ENCODE measurements around the gene NR3C1. TPM values are rescaled to one million over a fixed set of nuclear protein-coding genes. Genes with fewer than 3 reads are reported as not detected.
A peak's percentile ranks its signal among the peaks of the same experiment; 100 is the strongest.

Gene NR3C1
- total RNA-seq, 1 donor from 2014 or later: 101 TPM

DNA sequence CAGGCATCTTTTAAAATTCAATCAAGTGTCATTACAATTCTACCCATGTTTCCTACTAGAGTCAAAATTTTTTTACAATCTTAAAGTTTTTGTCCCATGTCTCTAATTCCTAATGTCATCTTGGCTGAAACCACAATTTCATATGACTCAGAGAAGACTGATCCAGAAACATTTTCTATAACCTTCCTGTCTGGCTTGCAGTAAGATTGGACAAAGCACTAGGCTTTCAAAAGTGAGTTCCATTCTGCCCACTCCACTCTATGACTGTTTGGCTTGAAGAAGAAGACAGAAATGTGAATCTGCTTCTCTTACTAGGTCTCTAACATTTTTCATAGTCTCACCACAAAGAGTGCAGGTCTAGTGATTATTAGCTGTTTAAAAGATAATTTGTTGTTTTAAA lies 88.8 kb downstream of the NR3C1 start:
- H3K4me3 ChIP-seq: no peak overlapping the region
- TF ChIP-seq, protein P1, sequence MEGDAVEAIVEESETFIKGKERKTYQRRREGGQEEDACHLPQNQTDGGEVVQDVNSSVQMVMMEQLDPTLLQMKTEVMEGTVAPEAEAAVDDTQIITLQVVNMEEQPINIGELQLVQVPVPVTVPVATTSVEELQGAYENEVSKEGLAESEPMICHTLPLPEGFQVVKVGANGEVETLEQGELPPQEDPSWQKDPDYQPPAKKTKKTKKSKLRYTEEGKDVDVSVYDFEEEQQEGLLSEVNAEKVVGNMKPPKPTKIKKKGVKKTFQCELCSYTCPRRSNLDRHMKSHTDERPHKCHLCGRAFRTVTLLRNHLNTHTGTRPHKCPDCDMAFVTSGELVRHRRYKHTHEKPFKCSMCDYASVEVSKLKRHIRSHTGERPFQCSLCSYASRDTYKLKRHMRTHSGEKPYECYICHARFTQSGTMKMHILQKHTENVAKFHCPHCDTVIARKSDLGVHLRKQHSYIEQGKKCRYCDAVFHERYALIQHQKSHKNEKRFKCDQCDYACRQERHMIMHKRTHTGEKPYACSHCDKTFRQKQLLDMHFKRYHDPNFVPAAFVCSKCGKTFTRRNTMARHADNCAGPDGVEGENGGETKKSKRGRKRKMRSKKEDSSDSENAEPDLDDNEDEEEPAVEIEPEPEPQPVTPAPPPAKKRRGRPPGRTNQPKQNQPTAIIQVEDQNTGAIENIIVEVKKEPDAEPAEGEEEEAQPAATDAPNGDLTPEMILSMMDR (IDR thresholded peaks at IDR 0.05): no peak
- peaks cover 37% of the 10 kb centered on the region for H3K36me3 ChIP-seq
- intact Hi-C loops (cut with DNase I): no loop called here
- H3K4me1 ChIP-seq: peaks cover 69% of the 10 kb centered on the region
- H3K9me3 ChIP-seq: no peaks in the 10 kb centered on the region
- ATAC-seq (peak; percentile 62), DNase-seq (no peak)
- H3K27me3 ChIP-seq: no peaks in the 10 kb centered on the region
- H3K27ac ChIP-seq: no peak overlapping the region

DNA sequence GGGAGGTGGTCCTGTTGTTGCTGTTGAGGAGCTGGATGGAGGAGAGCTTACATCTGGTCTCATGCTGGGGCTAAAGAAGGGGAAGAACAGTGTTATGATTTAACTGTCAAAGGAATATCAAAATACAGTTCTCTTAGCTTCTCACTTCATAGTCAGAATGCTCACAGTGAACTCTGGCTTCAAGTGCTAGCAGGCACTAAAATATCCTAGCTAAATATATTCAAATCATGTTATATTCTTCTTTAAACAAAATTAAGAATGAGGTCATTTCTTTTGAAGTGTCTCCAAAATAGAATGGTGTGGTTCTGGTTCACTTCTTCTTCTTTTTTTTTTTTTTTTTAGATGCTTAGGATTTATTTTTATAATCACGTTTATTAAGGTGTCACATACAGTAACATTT lies 89.4 kb downstream of the NR3C1 start:
- DNase-seq: no peak
- no peaks in the 10 kb centered on the region for H3K9me3 ChIP-seq
- TF ChIP-seq, protein P1 (IDR thresholded peaks at IDR 0.05): no peak
- peak overlapping the region; percentile 12 for H3K27ac ChIP-seq
- H3K27me3 ChIP-seq: no peaks in the 10 kb centered on the region
- intact Hi-C loops (cut with DNase I): no loop called here
- H3K4me3 ChIP-seq: no peak overlapping the region
- no peak for ATAC-seq
- peaks cover 66% of the 10 kb centered on the region for H3K4me1 ChIP-seq
- H3K36me3 ChIP-seq: peaks cover 42% of the 10 kb centered on the region

DNA sequence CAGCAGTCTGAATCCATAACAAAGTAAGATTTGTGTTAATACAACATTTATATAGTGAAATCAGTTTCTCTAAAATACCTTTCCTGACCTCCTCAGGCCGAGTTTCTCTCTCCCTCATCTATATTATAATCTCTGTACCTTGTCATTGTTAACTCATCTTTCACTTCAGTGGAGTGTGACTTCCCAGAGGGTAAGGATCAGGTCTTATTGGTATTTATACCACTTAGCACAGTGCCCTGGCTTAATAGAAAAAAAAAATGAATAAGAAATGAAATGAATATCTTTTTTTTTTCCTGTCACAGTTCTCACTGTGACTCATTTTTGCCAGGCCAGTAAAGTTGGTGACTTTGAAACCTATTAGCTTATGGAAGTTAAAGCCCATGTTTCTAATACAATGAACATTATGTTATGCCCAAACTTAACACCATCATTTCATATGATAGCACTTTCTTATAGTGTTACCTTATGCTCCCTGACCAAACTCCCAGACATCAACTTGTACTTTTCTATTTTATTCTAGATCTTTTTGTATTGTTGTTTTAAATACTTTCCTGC lies 90.1 kb downstream of the NR3C1 start:
- intact Hi-C loops (cut with DNase I): no loop called here
- Histone ChIP-seq H3K36me3 (peaks cover 49% of the 10 kb centered on the region), H3K27me3 (no peaks in the 10 kb centered on the region), H3K9me3 (no peaks in the 10 kb centered on the region), H3K27ac (peak overlapping the region; percentile 12), H3K4me3 (no peak overlapping the region), H3K4me1 (peaks cover 59% of the 10 kb centered on the region)
- no peak for DNase-seq
- no peak for ATAC-seq
- TF ChIP-seq, protein P1 (IDR thresholded peaks at IDR 0.05): no peak

DNA sequence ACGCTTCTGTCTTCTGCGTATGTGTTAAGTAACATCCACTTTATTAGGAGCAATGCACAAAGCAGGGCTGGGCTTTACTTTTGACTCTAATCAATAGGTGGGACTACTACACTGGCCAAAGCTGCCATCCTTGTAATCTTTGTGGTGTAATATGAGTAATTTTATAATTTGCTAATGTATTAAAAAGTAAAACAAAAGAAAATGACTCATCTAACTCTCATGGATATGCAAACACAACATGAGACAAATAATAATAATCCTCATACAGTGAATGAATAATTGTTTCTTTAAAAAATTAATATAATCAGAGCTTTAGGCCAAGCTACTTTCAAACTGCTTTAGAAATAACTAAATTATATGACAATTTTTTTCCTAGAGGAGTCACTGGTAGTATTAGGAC lies 90.7 kb downstream of the NR3C1 start:
- Histone ChIP-seq H3K36me3 (peaks cover 51% of the 10 kb centered on the region), H3K27me3 (no peaks in the 10 kb centered on the region), H3K4me3 (no peak overlapping the region), H3K4me1 (peaks cover 55% of the 10 kb centered on the region), H3K27ac (no peak overlapping the region), H3K9me3 (no peaks in the 10 kb centered on the region)
- DNase-seq (no peak), ATAC-seq (no peak)
- intact Hi-C loops (cut with DNase I): no loop called here
- TF ChIP-seq, protein P1 (IDR thresholded peaks at IDR 0.05): no peak

DNA sequence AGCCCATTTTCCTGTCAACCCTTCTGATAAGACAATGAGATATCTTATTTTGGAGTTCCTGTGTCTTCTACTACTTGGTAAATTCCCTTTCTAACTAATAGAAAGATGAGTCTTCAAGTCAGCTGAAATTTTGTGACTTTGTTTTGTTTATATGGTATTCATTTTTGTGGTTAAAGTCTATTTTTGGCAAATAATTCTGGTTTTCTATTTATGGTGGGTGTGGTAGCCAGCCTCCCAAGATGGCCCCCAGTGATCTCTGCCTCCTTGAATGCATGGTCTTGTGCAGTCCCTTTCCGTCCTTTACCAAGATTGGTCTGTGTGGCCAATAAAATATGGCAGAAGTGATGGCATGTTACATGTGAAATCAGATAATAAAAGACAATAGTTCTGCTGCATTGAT lies 91.5 kb downstream of the NR3C1 start:
- TF ChIP-seq, protein P1 (IDR thresholded peaks at IDR 0.05): no peak

DNA sequence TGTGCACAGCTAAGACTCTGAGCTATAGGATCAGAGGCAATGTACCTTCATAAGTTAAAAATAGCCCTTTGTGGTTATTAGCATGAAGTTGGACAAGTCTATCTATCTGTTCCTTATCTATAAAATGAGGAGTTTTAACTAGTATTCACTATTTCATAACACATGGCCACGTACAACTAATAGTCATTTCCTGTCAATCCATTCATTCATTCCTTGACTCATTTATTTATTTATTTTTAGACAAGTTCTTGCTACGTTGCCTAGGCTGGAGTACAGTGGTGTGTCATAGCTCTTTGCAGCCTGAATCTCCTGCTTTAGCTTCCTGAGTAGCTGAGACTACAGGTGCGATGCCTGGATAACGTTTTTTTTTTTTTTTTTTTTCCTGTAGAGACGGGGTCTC lies 92.1 kb downstream of the NR3C1 start:
- ATAC-seq: no peak
- Histone ChIP-seq H3K36me3 (peaks cover 52% of the 10 kb centered on the region), H3K4me1 (peaks cover 43% of the 10 kb centered on the region), H3K9me3 (no peaks in the 10 kb centered on the region), H3K4me3 (no peak overlapping the region), H3K27me3 (no peaks in the 10 kb centered on the region), H3K27ac (no peak overlapping the region)
- no peak for DNase-seq
- TF ChIP-seq, protein P1 (IDR thresholded peaks at IDR 0.05): no peak
- intact Hi-C loops (cut with DNase I): no loop called here

More for the DNA sequence above, 91.5 kb downstream of the NR3C1 start:
- Histone ChIP-seq H3K27me3 (no peaks in the 10 kb centered on the region), H3K36me3 (peaks cover 51% of the 10 kb centered on the region), H3K27ac (no peak overlapping the region), H3K4me3 (no peak overlapping the region), H3K4me1 (peaks cover 47% of the 10 kb centered on the region), H3K9me3 (no peaks in the 10 kb centered on the region)
- DNase-seq (no peak), ATAC-seq (no peak)
- intact Hi-C loops (cut with DNase I): no loop called here
